Measurements from ENCODE around the gene MARCO. TPM values are rescaled to one million over a fixed set of nuclear protein-coding genes. Genes with fewer than 3 reads are reported as not detected.
A peak's percentile ranks its signal among the peaks of the same experiment; 100 is the strongest.

The MARCO gene
- total RNA-seq, 1 donor from 2014 or later: 22.0 TPM

DNA sequence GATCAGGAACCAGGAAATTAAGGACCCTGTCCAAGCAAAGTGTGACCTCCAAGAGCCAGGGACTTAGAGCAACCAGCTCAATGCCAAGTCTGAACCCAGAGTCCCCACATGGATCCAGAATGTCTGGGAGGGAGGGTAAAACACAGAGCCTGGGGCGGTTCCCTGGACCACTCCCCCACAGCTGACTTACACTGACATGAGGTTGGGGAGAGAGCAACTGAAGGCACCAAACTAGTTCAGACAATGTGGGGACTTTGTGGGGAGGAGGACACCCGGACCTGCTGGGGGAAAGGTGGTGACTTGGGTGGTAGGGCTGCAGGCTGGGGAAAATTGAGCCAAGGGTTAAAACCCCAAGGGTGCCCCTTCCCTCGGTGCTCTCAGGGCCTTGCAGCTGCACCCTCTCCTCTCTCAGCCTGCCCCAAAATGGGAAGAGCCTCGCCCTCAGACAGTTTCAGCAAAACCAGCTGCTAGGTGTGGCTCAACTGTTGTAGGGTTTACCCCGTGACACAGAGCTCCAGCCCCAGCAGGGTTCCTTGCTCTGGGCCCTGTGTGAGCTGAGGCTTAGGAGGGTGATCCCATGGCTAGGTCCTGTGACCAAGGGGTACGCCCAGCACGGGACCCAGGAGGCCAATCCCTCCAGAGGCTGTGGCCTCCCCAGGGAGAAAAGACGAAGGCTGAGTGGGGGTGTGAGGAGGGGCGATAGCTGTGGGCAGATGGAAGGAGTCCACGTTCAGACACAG, 28.6 kb downstream of the MARCO start:
- ATAC-seq: peak; percentile 52
- no peak for DNase-seq (ENCODE audit: low spot score)
- intact Hi-C loops (cut with DNase I): no loop called here

GRCh38 chr2:118971245-118972122, 29.5 kb downstream of the MARCO start:
- intact Hi-C loops (cut with DNase I): no loop called here
- DNase-seq (ENCODE audit: low spot score) (no peak), ATAC-seq (no peak)

- intact Hi-C loops (cut with DNase I): no loop called here
- no peak for DNase-seq (ENCODE audit: low spot score)
- no peak for ATAC-seq
Observed at GRCh38 chr2:118973542-118973951, 31.6 kb downstream of the MARCO start.

DNA sequence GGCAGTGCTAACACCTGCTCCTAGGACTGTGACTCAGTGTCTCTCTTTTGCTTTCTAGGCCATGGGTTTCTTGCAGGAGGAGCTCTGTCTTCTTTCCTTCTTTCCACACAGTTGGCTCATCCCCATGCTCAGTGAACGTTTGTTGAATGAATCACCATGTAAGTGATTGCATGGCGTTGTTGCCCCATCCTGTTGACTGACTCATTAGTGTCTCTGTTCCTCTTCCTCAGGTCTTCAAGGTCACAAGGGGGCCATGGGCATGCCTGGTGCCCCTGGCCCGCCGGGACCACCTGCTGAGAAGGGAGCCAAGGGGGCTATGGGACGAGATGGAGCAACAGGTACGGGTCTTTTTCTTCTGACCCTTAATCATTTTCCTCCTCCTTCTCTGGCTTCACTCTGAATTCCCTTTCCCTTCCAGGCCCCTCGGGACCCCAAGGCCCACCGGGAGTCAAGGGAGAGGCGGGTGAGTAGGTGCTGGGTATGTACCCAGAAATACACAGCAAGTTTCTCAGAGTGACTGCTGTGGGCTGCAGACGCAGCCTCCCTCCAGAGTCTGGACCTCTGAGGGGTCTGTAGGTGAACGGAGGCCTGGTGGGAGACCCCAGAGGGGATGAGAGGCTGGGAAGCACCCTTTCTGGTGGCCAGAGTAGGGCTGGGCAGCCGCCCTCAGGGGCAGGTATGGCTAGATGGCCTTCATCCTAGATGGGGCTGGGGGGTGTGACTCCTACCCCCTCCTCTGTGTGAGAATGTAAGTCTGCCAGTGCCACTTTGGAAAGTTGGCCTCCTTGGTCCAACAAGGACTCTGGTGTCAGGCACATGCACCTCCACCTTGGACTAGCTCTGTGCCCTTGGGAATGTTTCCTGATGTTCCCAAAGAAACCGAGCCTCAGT, 32.4 kb downstream of the MARCO start:
- intact Hi-C loops (cut with DNase I): no loop called here
- no peak for DNase-seq (ENCODE audit: low spot score)
- ATAC-seq: no peak

GRCh38 chr2:118975133-118975532, 33.1 kb downstream of the MARCO start:
- ATAC-seq (no peak), DNase-seq (ENCODE audit: low spot score) (no peak)

DNA sequence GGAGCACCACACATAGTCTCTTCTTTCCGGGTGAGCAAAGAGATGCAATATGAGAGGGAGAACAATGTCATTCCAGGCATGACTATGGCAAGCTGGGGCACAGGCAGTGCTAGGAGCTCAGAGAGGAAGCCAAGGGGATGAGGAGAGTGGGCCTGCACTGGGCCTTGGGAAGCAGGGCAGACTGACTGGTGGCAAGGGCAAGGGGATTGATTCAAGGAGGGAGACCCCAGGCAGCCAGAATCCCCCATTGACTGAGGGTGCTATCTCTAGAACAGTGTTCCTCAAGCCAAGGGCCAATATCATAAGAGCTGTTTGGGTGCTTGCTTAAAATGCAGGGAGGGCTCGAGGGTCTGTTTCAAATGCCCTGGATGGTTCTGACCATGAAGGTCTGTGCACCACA, 36.1 kb downstream of the MARCO start:
- DNase-seq (ENCODE audit: low spot score) (no peak), ATAC-seq (no peak)

More at GRCh38 chr2:118975133-118975532, 33.1 kb downstream of the MARCO start:
- intact Hi-C loops (cut with DNase I): no loop called here

DNA sequence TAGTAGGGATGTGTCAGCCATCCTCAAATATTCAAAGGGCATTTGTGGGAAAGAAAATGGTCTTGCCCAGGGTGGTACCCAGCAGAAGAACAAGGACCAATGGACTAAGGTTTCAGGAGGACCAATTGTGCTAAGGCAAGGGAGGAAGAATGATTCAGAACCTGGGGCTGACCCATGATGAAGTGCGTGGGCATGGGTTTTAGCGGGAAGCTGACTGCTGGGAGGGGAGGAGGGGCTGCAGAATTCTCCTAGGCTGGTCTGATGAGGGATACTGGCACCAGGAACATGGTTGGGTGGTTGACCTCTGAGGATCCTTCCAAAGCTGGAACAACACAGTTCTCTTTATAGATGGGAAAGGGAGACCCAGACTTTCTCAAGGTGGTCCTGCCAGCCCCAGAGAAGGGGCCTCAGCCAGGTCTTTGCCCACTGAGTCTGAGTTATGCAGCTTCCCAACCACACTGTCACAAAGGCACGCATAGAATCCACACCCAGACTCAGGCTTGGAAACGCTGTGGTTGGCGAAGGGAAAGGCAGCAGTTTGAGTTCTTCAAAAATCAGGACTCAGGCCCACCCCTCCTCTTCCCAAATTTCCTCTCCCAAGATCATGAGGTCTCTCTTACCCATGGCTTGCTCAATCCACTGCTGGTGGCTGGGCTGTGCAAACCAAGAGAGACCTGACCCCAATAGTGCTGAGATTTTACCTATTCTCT, 37.3 kb downstream of the MARCO start:
- intact Hi-C loops (cut with DNase I): no loop called here
- ATAC-seq (no peak), DNase-seq (ENCODE audit: low spot score) (no peak)

More for the DNA sequence above, 36.1 kb downstream of the MARCO start:
- intact Hi-C loops (cut with DNase I): no loop called here

DNA sequence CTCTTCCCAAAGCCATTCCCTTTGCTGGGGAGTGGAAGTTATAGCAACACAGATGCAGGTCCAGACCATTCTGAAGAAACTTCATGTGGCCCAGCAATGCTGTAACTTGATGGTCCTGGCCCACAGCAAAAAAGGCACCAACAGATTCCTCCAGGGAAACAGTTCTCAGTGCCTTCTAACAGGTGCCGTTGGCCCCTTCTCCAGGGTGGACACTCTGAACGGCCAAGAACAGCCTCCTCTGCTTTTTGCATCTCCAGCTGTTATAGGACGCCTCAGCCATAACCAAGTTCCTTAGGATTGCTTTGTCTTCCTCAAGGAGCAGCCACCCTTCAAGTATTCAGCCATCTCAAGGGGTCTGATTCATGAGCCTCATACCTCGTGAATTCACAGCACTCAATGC, 38.0 kb downstream of the MARCO start:
- ATAC-seq (no peak), DNase-seq (ENCODE audit: low spot score) (no peak)
- intact Hi-C loops (cut with DNase I): no loop called here

DNA sequence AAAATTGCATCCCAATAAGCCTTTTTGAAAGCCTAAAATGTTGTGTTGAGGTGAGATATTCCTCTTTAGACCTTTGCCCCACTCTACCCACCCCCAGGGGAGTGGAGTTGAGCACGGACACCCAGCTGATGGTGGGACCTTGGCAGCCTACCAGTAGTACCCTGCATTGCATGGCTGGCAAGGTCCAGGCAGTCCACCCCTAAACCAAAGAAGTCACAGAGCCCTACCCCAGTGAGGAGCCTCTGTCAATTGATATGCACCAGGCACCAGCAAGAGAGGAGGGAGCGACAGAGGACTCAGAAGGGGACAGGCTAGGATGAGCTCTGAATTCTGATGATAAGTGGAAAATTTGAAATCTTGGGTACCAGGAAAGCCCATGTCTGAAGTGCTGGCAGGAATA, 38.6 kb downstream of the MARCO start:
- DNase-seq (ENCODE audit: low spot score) (peak; percentile 27), ATAC-seq (no peak)
- intact Hi-C loops (cut with DNase I): no loop called here

DNA sequence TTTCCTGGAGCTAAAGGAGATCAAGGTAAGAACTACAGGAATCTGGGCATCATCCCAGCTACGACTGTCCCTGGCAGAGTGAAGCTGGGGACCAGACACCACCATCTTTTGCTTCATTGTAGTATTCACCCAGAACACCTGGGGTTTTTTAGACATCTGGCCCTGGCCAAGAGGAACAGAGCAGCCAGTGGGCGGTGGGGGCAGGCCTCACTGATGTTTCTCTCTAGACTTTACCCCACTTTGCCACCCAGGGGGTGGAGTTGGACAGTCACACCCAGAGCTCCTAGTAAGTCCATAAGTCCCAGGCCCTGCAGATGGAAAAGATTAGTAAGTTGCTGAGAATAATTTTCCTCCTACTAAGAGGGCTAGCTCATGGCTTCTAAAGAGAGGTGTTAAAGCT, 39.6 kb downstream of the MARCO start:
- intact Hi-C loops (cut with DNase I): no loop called here
- ATAC-seq (no peak), DNase-seq (ENCODE audit: low spot score) (peak; percentile 22)

DNA sequence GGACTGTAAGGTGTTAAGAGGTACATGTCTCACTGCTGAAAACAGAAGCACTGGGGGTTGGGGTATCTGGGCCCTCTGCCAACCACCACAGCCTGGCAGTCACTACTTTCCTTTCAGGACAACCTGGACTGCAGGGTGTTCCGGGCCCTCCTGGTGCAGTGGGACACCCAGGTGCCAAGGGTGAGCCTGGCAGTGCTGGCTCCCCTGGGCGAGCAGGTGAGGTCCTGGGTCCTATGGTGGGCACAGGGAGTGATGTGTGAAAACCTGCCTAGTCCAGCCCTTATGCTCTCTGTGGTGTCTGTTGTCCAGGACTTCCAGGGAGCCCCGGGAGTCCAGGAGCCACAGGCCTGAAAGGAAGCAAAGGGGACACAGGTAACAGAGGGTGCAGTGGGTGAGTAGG, 40.0 kb downstream of the MARCO start:
- DNase-seq (ENCODE audit: low spot score): peak; percentile 32
- intact Hi-C loops (cut with DNase I): no loop called here
- ATAC-seq: no peak

- ATAC-seq (no peak), DNase-seq (ENCODE audit: low spot score) (peak; percentile 27)
- intact Hi-C loops (cut with DNase I): no loop called here
Observed at GRCh38 chr2:118983133-118983532, 41.1 kb downstream of the MARCO start.

GRCh38 chr2:118983915-118984314, 41.9 kb downstream of the MARCO start:
- ATAC-seq: no peak
- intact Hi-C loops (cut with DNase I): no loop called here
- DNase-seq (ENCODE audit: low spot score): no peak

DNA sequence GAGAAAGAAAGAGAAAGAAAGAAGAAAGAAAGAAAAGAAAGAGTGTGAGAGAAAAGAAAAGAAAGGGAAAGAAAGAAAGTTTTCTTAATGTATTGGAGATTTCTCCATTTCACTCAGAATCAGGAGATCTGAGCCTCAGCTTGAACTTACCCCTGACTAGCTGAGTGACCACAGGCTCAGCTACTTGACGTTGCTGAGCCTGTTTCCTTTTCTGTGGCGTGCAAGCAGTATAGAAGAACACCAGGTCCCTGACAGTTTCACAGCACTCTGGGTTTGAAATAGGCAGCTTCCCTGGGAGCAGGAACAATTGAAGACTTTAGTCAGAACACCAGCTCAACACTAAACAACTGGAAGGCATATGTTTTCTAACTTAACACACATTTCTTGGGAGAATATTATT, 44.7 kb downstream of the MARCO start:
- ATAC-seq (no peak), DNase-seq (ENCODE audit: low spot score) (no peak)
- intact Hi-C loops (cut with DNase I): no loop called here

DNA sequence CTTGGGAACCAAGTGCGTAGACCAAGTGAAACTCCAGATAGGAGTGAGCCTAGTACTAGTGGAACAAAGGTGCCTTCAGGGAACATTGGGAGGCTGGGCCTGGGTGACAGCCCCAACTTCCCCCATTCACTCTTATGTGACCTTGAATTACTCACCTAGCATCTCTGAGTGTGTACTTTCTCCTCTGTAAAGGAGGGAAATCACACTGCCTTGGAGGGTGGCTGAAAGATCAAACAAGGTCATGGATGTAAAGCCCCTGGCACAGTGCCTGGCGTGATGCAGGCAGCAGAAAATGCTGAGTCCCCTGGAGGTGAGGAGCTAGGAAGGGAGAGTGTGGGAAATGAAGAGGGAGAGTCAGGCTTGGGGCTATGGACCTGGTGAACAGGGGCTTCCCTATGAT, 45.9 kb downstream of the MARCO start:
- DNase-seq (ENCODE audit: low spot score) (no peak), ATAC-seq (no peak)
- intact Hi-C loops (cut with DNase I): no loop called here

DNA sequence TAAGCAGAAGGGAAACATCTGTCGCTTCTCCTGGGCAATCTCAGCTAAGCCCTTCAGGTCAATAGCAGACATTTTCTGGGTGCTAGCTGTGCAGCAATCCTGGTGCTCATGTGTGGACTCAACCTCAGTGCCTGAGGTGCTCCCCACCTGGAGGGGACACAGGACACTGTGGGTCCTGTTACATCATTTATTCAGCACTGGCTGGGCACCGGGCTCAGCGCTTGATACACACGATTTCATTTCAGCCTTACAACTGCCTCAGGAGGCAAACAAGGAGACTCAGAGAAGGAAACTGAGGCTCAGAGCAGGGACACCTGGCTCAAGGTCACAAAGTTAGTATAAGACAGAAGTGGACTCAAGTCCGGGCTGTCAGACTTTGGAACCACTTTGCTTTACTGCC, 46.7 kb downstream of the MARCO start:
- intact Hi-C loops (cut with DNase I): no loop called here
- ATAC-seq (no peak), DNase-seq (ENCODE audit: low spot score) (no peak)

DNA sequence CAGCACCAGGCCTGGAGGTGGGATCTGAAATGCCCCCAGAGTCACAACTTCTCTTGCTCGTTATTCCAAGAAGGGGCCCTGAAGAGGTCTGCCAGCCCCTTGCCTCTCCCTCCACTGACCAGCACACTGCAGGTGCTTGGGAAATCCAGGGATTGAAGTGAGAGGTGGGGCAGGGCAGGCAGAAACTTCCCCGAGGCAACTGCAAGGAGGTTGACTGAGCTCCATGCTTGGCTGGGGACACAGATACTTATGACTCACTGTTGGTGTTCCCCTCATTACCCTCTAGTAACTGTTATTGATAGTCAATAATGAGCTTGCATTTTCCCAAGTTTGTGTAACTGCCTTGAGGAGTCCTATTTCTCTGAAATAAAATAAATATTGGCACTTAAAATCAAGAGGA, 47.5 kb downstream of the MARCO start:
- DNase-seq (ENCODE audit: low spot score) (no peak), ATAC-seq (no peak)
- intact Hi-C loops (cut with DNase I): no loop called here

DNA sequence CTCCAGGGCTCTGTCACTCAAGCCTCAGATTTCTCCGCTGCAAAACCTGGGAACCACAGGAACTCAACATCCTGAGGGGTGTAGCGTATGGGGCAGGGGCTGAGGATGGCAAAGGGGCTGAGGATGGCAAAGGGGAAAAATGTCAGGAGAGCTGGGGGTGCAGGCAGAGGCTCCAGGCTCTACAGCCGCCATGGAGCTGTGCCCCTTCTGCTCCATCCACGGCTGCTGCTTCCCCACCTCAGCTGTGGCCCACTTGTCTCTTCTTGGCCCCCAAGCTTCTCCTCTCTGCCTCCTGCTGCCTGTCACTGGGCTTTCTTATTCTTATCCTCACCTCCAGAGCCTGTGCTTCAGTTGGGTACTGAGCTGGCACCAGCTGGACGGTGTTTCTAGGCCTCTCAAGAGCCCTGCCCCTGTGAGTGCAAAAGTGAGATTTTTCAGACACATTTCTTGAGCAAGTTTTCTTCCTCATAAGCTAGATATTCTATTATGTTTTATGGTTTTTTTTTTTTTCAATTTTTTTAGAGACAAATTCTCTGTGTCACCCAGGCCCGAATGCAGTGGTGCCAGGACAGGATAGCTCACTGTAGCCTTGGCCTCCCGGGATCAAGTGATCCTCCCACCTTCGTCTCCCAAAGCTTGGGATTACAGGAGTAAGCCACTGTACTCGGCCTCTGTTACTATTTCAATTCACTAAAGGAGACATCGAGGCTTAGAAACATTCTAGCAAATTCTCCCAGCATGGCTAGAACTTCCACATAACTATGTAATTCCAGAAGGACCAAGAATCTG, 49.0 kb downstream of the MARCO start:
- no peak for DNase-seq (ENCODE audit: low spot score)
- ATAC-seq: no peak
- intact Hi-C loops (cut with DNase I): no loop called here

Data from sciatic nerve (tissue), 2 donors.